Sigmoid colon (tissue), 4 donors: ENCODE measurements around the gene EPOP.

Experiments
- EP300 ChIP-seq, 4 donors: sonication (generic); formaldehyde crosslinking; IDR thresholded peaks; one replicate each; pipeline ENCODE4 v1.6.1; 2017; ENCODE audit warnings: antibody characterized with exemption in 4 of 4
- POLR2A ChIP-seq, 2 donors: fragments of 450-650 bp; IDR thresholded peaks; one replicate each; pipeline ENCODE4 v1.6.1; 2016; ENCODE audit warnings: antibody characterized with exemption in 2 of 2, mild to moderate bottlenecking in 2 of 2, moderate library complexity in 2 of 2
- POLR2AphosphoS5 ChIP-seq, 4 donors: sonication (generic); formaldehyde crosslinking; IDR thresholded peaks; one replicate each; pipeline ENCODE4 v1.6.1; 2017; ENCODE audit warnings: antibody characterized with exemption in 4 of 4
- TF ChIP-seq, protein P1 (sequence below), 4 experiments: fragments of 450-650 bp in 3 of 4; fragments of 200-600 bp in 1 of 4; IDR thresholded peaks; one replicate each; pipeline ENCODE4 v1.5.1; 2016 to 2019; ENCODE audit warnings: antibody characterized with exemption in 4 of 4, mild to moderate bottlenecking in 3 of 4, moderate library complexity in 2 of 4

DNA sequence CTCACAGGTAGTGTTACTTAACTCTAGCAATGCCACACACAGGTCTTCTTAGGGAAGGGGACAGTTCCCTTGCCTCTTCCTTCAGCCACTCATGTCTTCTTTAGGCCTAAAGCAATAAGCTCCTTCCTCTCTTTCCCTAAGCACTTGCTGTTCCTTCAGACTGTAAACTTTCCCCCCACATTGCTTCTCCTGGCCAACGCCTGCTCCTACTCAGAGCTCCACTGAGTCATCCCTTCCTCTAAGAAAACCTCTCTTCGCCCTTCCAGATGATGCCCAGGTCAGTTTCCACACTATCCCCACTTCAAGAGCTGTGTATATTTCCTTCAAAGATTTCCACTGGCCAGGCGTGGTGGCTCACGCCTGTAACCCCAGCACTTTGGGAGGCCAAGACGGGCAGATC lies 12.5 kb upstream of the EPOP start:
- TF ChIP-seq, protein P1, sequence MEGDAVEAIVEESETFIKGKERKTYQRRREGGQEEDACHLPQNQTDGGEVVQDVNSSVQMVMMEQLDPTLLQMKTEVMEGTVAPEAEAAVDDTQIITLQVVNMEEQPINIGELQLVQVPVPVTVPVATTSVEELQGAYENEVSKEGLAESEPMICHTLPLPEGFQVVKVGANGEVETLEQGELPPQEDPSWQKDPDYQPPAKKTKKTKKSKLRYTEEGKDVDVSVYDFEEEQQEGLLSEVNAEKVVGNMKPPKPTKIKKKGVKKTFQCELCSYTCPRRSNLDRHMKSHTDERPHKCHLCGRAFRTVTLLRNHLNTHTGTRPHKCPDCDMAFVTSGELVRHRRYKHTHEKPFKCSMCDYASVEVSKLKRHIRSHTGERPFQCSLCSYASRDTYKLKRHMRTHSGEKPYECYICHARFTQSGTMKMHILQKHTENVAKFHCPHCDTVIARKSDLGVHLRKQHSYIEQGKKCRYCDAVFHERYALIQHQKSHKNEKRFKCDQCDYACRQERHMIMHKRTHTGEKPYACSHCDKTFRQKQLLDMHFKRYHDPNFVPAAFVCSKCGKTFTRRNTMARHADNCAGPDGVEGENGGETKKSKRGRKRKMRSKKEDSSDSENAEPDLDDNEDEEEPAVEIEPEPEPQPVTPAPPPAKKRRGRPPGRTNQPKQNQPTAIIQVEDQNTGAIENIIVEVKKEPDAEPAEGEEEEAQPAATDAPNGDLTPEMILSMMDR (IDR thresholded peaks at IDR 0.05) = no peak
- TF ChIP-seq POLR2AphosphoS5 (IDR thresholded peaks at IDR 0.05) (no peak), POLR2A (IDR thresholded peaks at IDR 0.05) (no peak), EP300 (IDR thresholded peaks at IDR 0.05) (no peak)
